SKM-1 treated with dmso at 0.1 percent for 144 hours (cell line): ENCODE data around the gene MAGEA9B.
"Not testable (repeated sequence)": the region's sequence is repeated elsewhere in the genome, so short reads cannot be mapped to it uniquely, and the experiment has no call there.

Source experiments
- DNase-seq: peaks from one replicate; lab custom pipeline; 2025; ENCODE audit not compliant: unreplicated experiment; lab: John Stamatoyannopoulos, UW

Gene MAGEA9B

DNA sequence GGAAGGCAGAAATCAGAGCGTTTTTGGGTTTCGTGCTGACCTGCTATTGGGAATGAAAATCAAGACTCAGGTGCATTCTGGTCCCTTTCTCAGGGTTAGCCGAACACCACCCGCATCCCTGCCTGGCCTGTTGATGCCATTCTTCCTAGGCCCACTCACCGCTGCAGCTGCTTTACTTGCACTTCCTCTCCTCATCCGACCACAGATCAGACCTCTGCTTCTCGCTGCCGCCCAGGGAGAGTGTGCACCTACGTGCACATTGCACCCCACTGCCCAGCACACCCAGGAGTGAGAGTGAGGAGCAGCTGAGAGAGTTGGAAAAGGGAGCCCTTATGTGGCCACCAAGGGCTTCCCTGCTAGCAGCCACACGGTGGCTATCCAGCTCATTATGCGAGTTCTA is 49.8 kb downstream of the MAGEA9B start:
- not testable (repeated sequence) for DNase-seq

- DNase-seq, result not testable (repeated sequence)
Observed at GRCh38 chrX:149534926-149535602, 52.2 kb downstream of the MAGEA9B start.

- not testable (repeated sequence) for DNase-seq
Observed at GRCh38 chrX:149533999-149534398, 53.3 kb downstream of the MAGEA9B start.

DNA sequence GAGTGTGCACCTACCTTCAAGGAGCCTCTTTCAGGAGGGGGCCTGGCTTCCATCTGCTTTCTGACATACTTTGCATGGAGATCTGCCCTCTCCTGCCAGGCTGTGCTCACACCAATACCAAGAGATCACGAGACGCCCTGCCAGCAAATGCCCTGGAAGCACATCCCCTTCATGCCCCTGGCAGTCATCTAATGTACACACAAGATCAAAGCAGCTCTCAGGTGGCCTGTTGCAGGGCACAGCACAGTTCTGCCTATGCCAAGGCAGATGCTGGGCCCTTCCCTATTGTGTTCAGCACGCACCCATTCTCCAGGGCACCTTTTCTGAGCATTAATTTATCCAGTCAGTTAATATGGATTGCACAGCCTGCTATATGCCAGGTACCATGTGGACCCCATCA is 54.4 kb downstream of the MAGEA9B start:
- DNase-seq, result not testable (repeated sequence)
